Left hindlimb (tissue), 1 donor: Measurements from ENCODE around the gene KCTD14.
A peak's percentile ranks its signal among the peaks of the same experiment; 100 is the strongest.
"Not testable (repeated sequence)": the region's sequence is repeated elsewhere in the genome, so short reads cannot be mapped to it uniquely, and the experiment has no call there.

Experiments used
- DNase-seq: peaks from one replicate; pipeline ENCODE4 v3.0.0-alpha.2; 2018

The KCTD14 gene

GRCh38 chr11:78022397-78023396 is at the start of gene KCTD14:
KCTD14 (minus strand) TSS chr11:78023276; CDS start chr11:78023249, 27 bp downstream.
- DNase-seq, result peak; percentile 69

GRCh38 chr11:78072455-78072854 is 49.4 kb upstream of the KCTD14 start:
- no peak for DNase-seq

GRCh38 chr11:78071717-78072116 is 48.6 kb upstream of the KCTD14 start:
- no peak for DNase-seq

GRCh38 chr11:78070621-78071020 is 47.5 kb upstream of the KCTD14 start:
- DNase-seq, result no peak

- no peak for DNase-seq
Observed at GRCh38 chr11:78069465-78069864, 46.4 kb upstream of the KCTD14 start.

GRCh38 chr11:78067704-78068103 is 44.6 kb upstream of the KCTD14 start:
- DNase-seq, result no peak

- no peak for DNase-seq
Observed at GRCh38 chr11:78066471-78066870, 43.4 kb upstream of the KCTD14 start.

- no peak for DNase-seq
Observed at GRCh38 chr11:78065203-78065602, 42.1 kb upstream of the KCTD14 start.

- no peak for DNase-seq
Observed at GRCh38 chr11:78063440-78064181, 40.5 kb upstream of the KCTD14 start, which contains the start of gene THRSP. THRSP (plus strand) TSS chr11:78063861; CDS start chr11:78063882, 21 bp downstream.

- no peak for DNase-seq
Observed at GRCh38 chr11:78062671-78063070, 39.6 kb upstream of the KCTD14 start.

GRCh38 chr11:78061921-78062311 is 38.8 kb upstream of the KCTD14 start:
- no peak for DNase-seq

- DNase-seq, result no peak
Observed at GRCh38 chr11:78061088-78061920, 38.2 kb upstream of the KCTD14 start.

GRCh38 chr11:78060533-78060932 is 37.5 kb upstream of the KCTD14 start:
- no peak for DNase-seq

GRCh38 chr11:78059749-78060328 is 36.8 kb upstream of the KCTD14 start:
- not testable (repeated sequence) for DNase-seq

GRCh38 chr11:78057462-78058055 is 34.5 kb upstream of the KCTD14 start:
- no peak for DNase-seq

GRCh38 chr11:78056093-78056492 is 33.0 kb upstream of the KCTD14 start:
- no peak for DNase-seq

- no peak for DNase-seq
Observed at GRCh38 chr11:78054971-78055370, 31.9 kb upstream of the KCTD14 start.

- DNase-seq, result no peak
Observed at GRCh38 chr11:78050964-78051831, 28.1 kb upstream of the KCTD14 start.

- DNase-seq, result no peak
Observed at GRCh38 chr11:78049348-78049747, 26.3 kb upstream of the KCTD14 start.

GRCh38 chr11:78048561-78048960 is 25.5 kb upstream of the KCTD14 start:
- DNase-seq, result no peak

GRCh38 chr11:78046486-78046854 is 23.4 kb upstream of the KCTD14 start:
- DNase-seq, result no peak
